ENCODE measurements around the gene ANKRD29. TPM values are rescaled to one million over a fixed set of nuclear protein-coding genes. Genes with fewer than 3 reads are reported as not detected.
A peak's percentile ranks its signal among the peaks of the same experiment; 100 is the strongest.

ANKRD29 gene
- total RNA-seq, 1 experiment from 2014 or later: 6.9 TPM

DNA sequence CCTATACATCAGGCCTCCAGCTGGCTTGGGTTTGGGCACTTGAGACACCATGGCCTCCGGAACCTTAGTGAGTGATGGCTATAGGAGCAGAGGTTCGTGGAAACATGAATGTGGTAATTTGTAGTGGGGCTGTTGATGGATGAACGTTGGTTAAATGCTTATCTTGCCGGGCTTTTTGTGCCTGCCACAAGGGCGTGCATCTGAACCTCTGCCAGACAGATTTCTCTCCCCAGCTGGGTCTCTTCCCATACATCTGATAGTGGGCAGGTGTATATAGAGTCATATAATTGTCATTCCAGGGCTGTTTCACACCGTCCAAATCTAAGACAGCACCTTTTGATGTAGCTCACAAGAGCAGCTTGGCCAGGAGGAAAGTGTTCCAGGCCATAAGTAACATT is 41.3 kb upstream of the ANKRD29 start:
- Mint-ChIP-seq H3K27me3 (ENCODE audit: unreplicated experiment) (no peaks in the 10 kb centered on the region), H3K27ac (ENCODE audit: unreplicated experiment) (no peak overlapping the region), H3K36me3 (ENCODE audit: insufficient read depth, unreplicated experiment) (no peaks in the 10 kb centered on the region), H3K9me3 (ENCODE audit: low read depth, unreplicated experiment) (no peaks in the 10 kb centered on the region), H3K4me1 (ENCODE audit: low read depth, unreplicated experiment) (peaks cover 30% of the 10 kb centered on the region), H3K4me3 (ENCODE audit: low read depth, unreplicated experiment) (no peak overlapping the region)
- intact Hi-C loops (cut with micrococcal nuclease; ENCODE audit: unreplicated experiment): loop anchor here (1.0 to 5.0 kb wide), 5 partner anchors 37 to 207 kb away; no protein-coding TSS in a partner anchor
- no TSS peak for BruUV-seq (replicated peaks)
- TF ChIP-seq, protein P1, sequence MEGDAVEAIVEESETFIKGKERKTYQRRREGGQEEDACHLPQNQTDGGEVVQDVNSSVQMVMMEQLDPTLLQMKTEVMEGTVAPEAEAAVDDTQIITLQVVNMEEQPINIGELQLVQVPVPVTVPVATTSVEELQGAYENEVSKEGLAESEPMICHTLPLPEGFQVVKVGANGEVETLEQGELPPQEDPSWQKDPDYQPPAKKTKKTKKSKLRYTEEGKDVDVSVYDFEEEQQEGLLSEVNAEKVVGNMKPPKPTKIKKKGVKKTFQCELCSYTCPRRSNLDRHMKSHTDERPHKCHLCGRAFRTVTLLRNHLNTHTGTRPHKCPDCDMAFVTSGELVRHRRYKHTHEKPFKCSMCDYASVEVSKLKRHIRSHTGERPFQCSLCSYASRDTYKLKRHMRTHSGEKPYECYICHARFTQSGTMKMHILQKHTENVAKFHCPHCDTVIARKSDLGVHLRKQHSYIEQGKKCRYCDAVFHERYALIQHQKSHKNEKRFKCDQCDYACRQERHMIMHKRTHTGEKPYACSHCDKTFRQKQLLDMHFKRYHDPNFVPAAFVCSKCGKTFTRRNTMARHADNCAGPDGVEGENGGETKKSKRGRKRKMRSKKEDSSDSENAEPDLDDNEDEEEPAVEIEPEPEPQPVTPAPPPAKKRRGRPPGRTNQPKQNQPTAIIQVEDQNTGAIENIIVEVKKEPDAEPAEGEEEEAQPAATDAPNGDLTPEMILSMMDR (IDR thresholded peaks at IDR 0.05; ENCODE audit: unreplicated experiment): no peak
- DNase-seq: no peak
- CTCF ChIA-PET: interaction anchor here (1.1 kb wide), 1 partner anchor 9 kb away, joined by 3 read pairs; no protein-coding TSS in a partner anchor

- Mint-ChIP-seq H3K9me3 (ENCODE audit: low read depth, unreplicated experiment) (no peaks in the 10 kb centered on the region), H3K4me3 (ENCODE audit: low read depth, unreplicated experiment) (no peak overlapping the region), H3K36me3 (ENCODE audit: insufficient read depth, unreplicated experiment) (no peaks in the 10 kb centered on the region), H3K27me3 (ENCODE audit: unreplicated experiment) (no peaks in the 10 kb centered on the region), H3K27ac (ENCODE audit: unreplicated experiment) (no peak overlapping the region), H3K4me1 (ENCODE audit: low read depth, unreplicated experiment) (peaks cover 36% of the 10 kb centered on the region)
- TF ChIP-seq, protein P1 (IDR thresholded peaks at IDR 0.05; ENCODE audit: unreplicated experiment): peak; percentile 72
- CTCF ChIA-PET: interaction anchor here (0.6 to 2.3 kb wide), 15 partner anchors 9 to 205 kb away, joined by 3 to 49 read pairs (median 5); no protein-coding TSS in a partner anchor
- peak; percentile 59 for DNase-seq
- no TSS peak for BruUV-seq (replicated peaks)
- intact Hi-C loops (cut with micrococcal nuclease; ENCODE audit: unreplicated experiment): loop anchor here (1.0 to 5.0 kb wide), 5 partner anchors 36 to 206 kb away; no protein-coding TSS in a partner anchor
Measured at GRCh38 chr18:23703057-23703986, 40.6 kb upstream of the ANKRD29 start.

- H3K4me3 Mint-ChIP-seq (ENCODE audit: low read depth, unreplicated experiment): no peak overlapping the region
- no peak overlapping the region for H3K27ac Mint-ChIP-seq (ENCODE audit: unreplicated experiment)
- CTCF ChIA-PET: interaction anchor here (0.9 to 2.3 kb wide), 12 partner anchors 8 to 204 kb away, joined by 3 to 49 read pairs (median 6); no protein-coding TSS in a partner anchor
- H3K9me3 Mint-ChIP-seq (ENCODE audit: low read depth, unreplicated experiment): no peaks in the 10 kb centered on the region
- DNase-seq: no peak
- TF ChIP-seq, protein P1 (IDR thresholded peaks at IDR 0.05; ENCODE audit: unreplicated experiment): no peak
- intact Hi-C loops (cut with micrococcal nuclease; ENCODE audit: unreplicated experiment): loop anchor here (1.0 to 5.0 kb wide), 5 partner anchors 35 to 205 kb away; no protein-coding TSS in a partner anchor
- H3K4me1 Mint-ChIP-seq (ENCODE audit: low read depth, unreplicated experiment): peaks cover 36% of the 10 kb centered on the region
- H3K27me3 Mint-ChIP-seq (ENCODE audit: unreplicated experiment): no peaks in the 10 kb centered on the region
- no peaks in the 10 kb centered on the region for H3K36me3 Mint-ChIP-seq (ENCODE audit: insufficient read depth, unreplicated experiment)
- BruUV-seq (replicated peaks): no TSS peak
Measured at GRCh38 chr18:23702606-23703005, 39.9 kb upstream of the ANKRD29 start.

- Mint-ChIP-seq H3K36me3 (ENCODE audit: insufficient read depth, unreplicated experiment) (no peaks in the 10 kb centered on the region), H3K9me3 (ENCODE audit: low read depth, unreplicated experiment) (no peaks in the 10 kb centered on the region), H3K4me1 (ENCODE audit: low read depth, unreplicated experiment) (peaks cover 36% of the 10 kb centered on the region), H3K27ac (ENCODE audit: unreplicated experiment) (no peak overlapping the region), H3K27me3 (ENCODE audit: unreplicated experiment) (no peaks in the 10 kb centered on the region), H3K4me3 (ENCODE audit: low read depth, unreplicated experiment) (no peak overlapping the region)
- no TSS peak for BruUV-seq (replicated peaks)
- DNase-seq: no peak
- CTCF ChIA-PET: interaction anchor here (2.3 kb wide), 1 partner anchor 74 kb away, joined by 49 read pairs; no protein-coding TSS in a partner anchor
- intact Hi-C loops (cut with micrococcal nuclease; ENCODE audit: unreplicated experiment): loop anchor here (5.0 kb wide), 3 partner anchors 111 to 204 kb away; no protein-coding TSS in a partner anchor
- TF ChIP-seq, protein P1 (IDR thresholded peaks at IDR 0.05; ENCODE audit: unreplicated experiment): no peak
Measured at GRCh38 chr18:23701544-23702064, 38.9 kb upstream of the ANKRD29 start.

Measured in Calu3 (cell line).